B cell (primary cell): Measurements from ENCODE around the gene ANKRD30A. TPM values are rescaled to one million over a fixed set of nuclear protein-coding genes. Genes with fewer than 3 reads are reported as not detected.

ENCODE experiments used
- ATAC-seq: fragments of 200-7000 bp; cut with Tn5 transposase; one replicate; pipeline ENCODE4 v1.10.0; 2021; ENCODE audit warnings: low read depth, mild to moderate bottlenecking, moderate number of reproducible peaks, moderate library complexity
- CTCF ChIA-PET: fragments of 350-600 bp; sonication (Branson Sonifier 250); formaldehyde crosslinking; loops from one replicate; lab custom pipeline; 2021; ENCODE audit warnings: antibody characterized with exemption, inconsistent platforms; lab: Charles Lee
- POLR2A ChIA-PET: fragments of 350-600 bp; sonication (Branson Sonifier 250); formaldehyde crosslinking; loops from one replicate; lab custom pipeline; 2021; ENCODE audit warnings: antibody characterized with exemption; lab: Charles Lee
- DNase-seq: peaks from one replicate; pipeline ENCODE4 v3.0.0; 2013
- H2AFZ ChIP-seq: 2 replicates; pipeline ENCODE4 v1.6.1; 2012; ENCODE audit warnings: mild to moderate bottlenecking, low read depth, low read length; ENCODE audit not compliant: insufficient read depth, poor library complexity, severe bottlenecking
- H3K27ac ChIP-seq, 2 donors: 1 replicate in 1 of 2; 2 replicates in 1 of 2; pipeline ENCODE4 v1.5.1; 2012 to 2013; ENCODE audit warnings: low read length in 2 of 2, mild to moderate bottlenecking in 2 of 2, moderate library complexity in 1 of 2
- H3K27me3 ChIP-seq, 4 experiments: fragments of 200-600 bp in 1 of 4; sonication (generic) in 1 of 4; replicated peaks in 1 of 4; 1 replicate in 2 of 4; 2 replicates in 2 of 4; pipeline versions ENCODE4 v1.6.1 to v1.7.0; 2013 to 2016; ENCODE audit warnings: low read length in 3 of 4, mild to moderate bottlenecking in 2 of 4, mixed read lengths in 1 of 4, moderate library complexity in 1 of 4; ENCODE audit not compliant: insufficient read depth in 4 of 4, control insufficient read depth in 3 of 4; ENCODE audit errors: control extremely low read depth in 1 of 4
- H3K36me3 ChIP-seq, 2 experiments: replicated peaks in 1 of 2; 1 replicate in 1 of 2; 2 replicates in 1 of 2; pipeline versions ENCODE4 v1.6.1 to v1.7.1; 2013; ENCODE audit warnings: low read length in 1 of 2; ENCODE audit not compliant: insufficient read depth in 2 of 2, control insufficient read depth in 1 of 2; ENCODE audit errors: control extremely low read depth in 1 of 2, extremely low read depth in 1 of 2
- H3K4me1 ChIP-seq, 2 donors: fragments of 200-600 bp in 1 of 2; sonication (generic) in 1 of 2; 1 replicate in 1 of 2; 2 replicates in 1 of 2; pipeline versions ENCODE4 v1.5.1 to v1.6.1; 2013 to 2017; ENCODE audit warnings: low read length in 2 of 2; ENCODE audit not compliant: control insufficient read depth in 2 of 2, insufficient read depth in 2 of 2
- H3K4me2 ChIP-seq: replicated peaks from 2 replicates; pipeline ENCODE3; 2012; ENCODE audit warnings: mild to moderate bottlenecking, low read depth, low read length; ENCODE audit not compliant: poor library complexity, severe bottlenecking
- H3K4me3 ChIP-seq, 5 experiments: fragments of 200-600 bp in 1 of 5; sonication (generic) in 1 of 5; 1 replicate in 3 of 5; 2 replicates in 2 of 5; pipeline versions ENCODE4 v1.5.1 to v1.7.0; 2011 to 2016; ENCODE audit warnings: low read length in 4 of 5, mild to moderate bottlenecking in 4 of 5, low read depth in 2 of 5, control low read depth in 1 of 5, moderate library complexity in 1 of 5; ENCODE audit not compliant: insufficient read depth in 1 of 5; ENCODE audit errors: control extremely low read depth in 1 of 5, extremely low read depth in 1 of 5
- H3K79me2 ChIP-seq: fragments of 200-600 bp; sonication (generic); one replicate; pipeline ENCODE4 v1.6.0; 2016; ENCODE audit warnings: low read length; ENCODE audit not compliant: control insufficient read depth, insufficient read depth
- H3K9ac ChIP-seq: fragments of 200-600 bp; sonication (generic); 2 replicates; pipeline ENCODE4 v1.6.1; 2017; ENCODE audit warnings: mild to moderate bottlenecking, low read length, moderate library complexity
- H3K9me3 ChIP-seq, 3 donors: one replicate each; pipeline versions ENCODE4 v1.6.1 to v1.7.1; 2013; ENCODE audit warnings: low read length in 2 of 3; ENCODE audit not compliant: control insufficient read depth in 2 of 3, insufficient read depth in 1 of 3; ENCODE audit errors: control extremely low read depth in 1 of 3
- H4K20me1 ChIP-seq: 2 replicates; pipeline ENCODE4 v1.6.0; 2012; ENCODE audit warnings: mild to moderate bottlenecking, low read length; ENCODE audit not compliant: insufficient read depth, control insufficient read depth, poor library complexity, severe bottlenecking
- H3K27ac Mint-ChIP-seq: one replicate; pipeline ENCODE4 v1.8.0; 2021; ENCODE audit warnings: mixed read lengths
- H3K27me3 Mint-ChIP-seq: one replicate; pipeline ENCODE4 v1.8.0; 2021; ENCODE audit warnings: mixed read lengths
- H3K4me1 Mint-ChIP-seq: one replicate; pipeline ENCODE4 v1.8.0; 2021; ENCODE audit warnings: mixed read lengths
- H3K4me3 Mint-ChIP-seq: one replicate; pipeline ENCODE4 v1.8.0; 2021; ENCODE audit warnings: mixed read lengths
- H3K9me3 Mint-ChIP-seq: one replicate; pipeline ENCODE4 v1.8.0; 2022; ENCODE audit warnings: mixed read lengths; ENCODE audit not compliant: insufficient read depth
- EZH2 ChIP-seq: IDR thresholded peaks from 2 replicates; pipeline ENCODE4 v1.6.1; 2012; ENCODE audit warnings: borderline replicate concordance, low read depth, mild to moderate bottlenecking, moderate library complexity, low read length; ENCODE audit not compliant: insufficient read depth, poor library complexity, severe bottlenecking
- WGBS: methylation state at CpG from one replicate; pipeline ENCODE4 v1.1.5; 2013; ENCODE audit warnings: missing lambda C conversion rate; ENCODE audit not compliant: insufficient coverage; 5-methylcytosine and 5-hydroxymethylcytosine counted together
- intact Hi-C: fragments of 100-400 bp; cut with micrococcal nuclease; formaldehyde crosslinking; loops from one replicate; pipeline ENCODE4 v1.10.0; 2022
- polyA plus RNA-seq: library from polyadenylated mRNA; depleted of rRNA; stranded (reverse); fragments of >200 nt; gene quantifications from 2 replicates; pipeline ENCODE4 v1.2.3, GENCODE V29; 2012
- total RNA-seq, 2 donors: library from RNA; stranded (reverse); fragments of 120-200 nt in 1 of 2; gene quantifications; 1 replicate in 1 of 2; 2 replicates in 1 of 2; pipeline versions ENCODE4 v1.2.3 to v1.2.4, GENCODE V29; 2013 to 2022
- TF ChIP-seq, protein P1 (sequence below): fragments of 200-600 bp; IDR thresholded peaks from one replicate; pipeline ENCODE4 v1.8.0; 2022; ENCODE audit warnings: antibody characterized with exemption, mild to moderate bottlenecking

ANKRD30A gene
- total and polyA plus RNA-seq, 2 donors (not counting 1 experiment from before 2014, with no cell fraction given) = not detected

DNA sequence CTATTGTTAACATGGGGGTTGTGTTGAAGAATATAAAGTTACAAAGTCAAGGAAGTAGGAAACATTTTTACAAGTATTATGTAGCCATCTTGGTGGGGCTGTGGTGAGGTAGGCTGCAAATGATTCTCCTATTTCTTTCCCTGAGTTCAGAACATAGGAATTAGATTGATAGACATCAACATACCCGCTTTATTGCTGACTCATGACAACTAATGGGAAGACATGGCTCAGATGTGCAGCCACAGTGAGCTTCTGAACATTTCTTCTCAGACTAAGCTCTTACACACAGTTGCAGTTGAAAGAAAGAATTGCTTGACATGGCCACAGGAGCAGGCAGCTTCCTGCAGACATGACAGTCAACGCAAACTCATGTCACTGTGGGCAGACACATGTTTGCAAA, 110.7 kb downstream of the ANKRD30A start:
- no peaks in the 10 kb centered on the region for H3K9me3 Mint-ChIP-seq
- TF ChIP-seq, protein P1, sequence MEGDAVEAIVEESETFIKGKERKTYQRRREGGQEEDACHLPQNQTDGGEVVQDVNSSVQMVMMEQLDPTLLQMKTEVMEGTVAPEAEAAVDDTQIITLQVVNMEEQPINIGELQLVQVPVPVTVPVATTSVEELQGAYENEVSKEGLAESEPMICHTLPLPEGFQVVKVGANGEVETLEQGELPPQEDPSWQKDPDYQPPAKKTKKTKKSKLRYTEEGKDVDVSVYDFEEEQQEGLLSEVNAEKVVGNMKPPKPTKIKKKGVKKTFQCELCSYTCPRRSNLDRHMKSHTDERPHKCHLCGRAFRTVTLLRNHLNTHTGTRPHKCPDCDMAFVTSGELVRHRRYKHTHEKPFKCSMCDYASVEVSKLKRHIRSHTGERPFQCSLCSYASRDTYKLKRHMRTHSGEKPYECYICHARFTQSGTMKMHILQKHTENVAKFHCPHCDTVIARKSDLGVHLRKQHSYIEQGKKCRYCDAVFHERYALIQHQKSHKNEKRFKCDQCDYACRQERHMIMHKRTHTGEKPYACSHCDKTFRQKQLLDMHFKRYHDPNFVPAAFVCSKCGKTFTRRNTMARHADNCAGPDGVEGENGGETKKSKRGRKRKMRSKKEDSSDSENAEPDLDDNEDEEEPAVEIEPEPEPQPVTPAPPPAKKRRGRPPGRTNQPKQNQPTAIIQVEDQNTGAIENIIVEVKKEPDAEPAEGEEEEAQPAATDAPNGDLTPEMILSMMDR = no peak
- no peak for TF ChIP-seq EZH2
- ATAC-seq = no peak
- H3K4me1 ChIP-seq = no peaks in the 10 kb centered on the region
- no peak overlapping the region for H3K4me3 ChIP-seq
- no peaks in the 10 kb centered on the region for H3K36me3 ChIP-seq
- DNase-seq = no peak
- WGBS = 100% methylated on average over 1 of the region's 2 CpGs
- no peak overlapping the region for H3K4me2 ChIP-seq
- H3K27ac ChIP-seq = no peak overlapping the region
- no peaks in the 10 kb centered on the region for H4K20me1 ChIP-seq
- peaks cover 0 to 4% (median 2%) of the 10 kb centered on the region in 3 donors for H3K9me3 ChIP-seq
- H3K27me3 Mint-ChIP-seq = no peaks in the 10 kb centered on the region
- intact Hi-C loops = no loop called here
- H3K79me2 ChIP-seq = no peaks in the 10 kb centered on the region
- H3K27ac Mint-ChIP-seq = no peak overlapping the region
- H3K9ac ChIP-seq = no peak overlapping the region
- H2AFZ ChIP-seq = no peak overlapping the region
- POLR2A ChIA-PET = no interaction called here
- CTCF ChIA-PET = no interaction called here
- H3K4me1 Mint-ChIP-seq = no peaks in the 10 kb centered on the region
- H3K4me3 Mint-ChIP-seq = no peak overlapping the region
- H3K27me3 ChIP-seq = no peaks in the 10 kb centered on the region

DNA sequence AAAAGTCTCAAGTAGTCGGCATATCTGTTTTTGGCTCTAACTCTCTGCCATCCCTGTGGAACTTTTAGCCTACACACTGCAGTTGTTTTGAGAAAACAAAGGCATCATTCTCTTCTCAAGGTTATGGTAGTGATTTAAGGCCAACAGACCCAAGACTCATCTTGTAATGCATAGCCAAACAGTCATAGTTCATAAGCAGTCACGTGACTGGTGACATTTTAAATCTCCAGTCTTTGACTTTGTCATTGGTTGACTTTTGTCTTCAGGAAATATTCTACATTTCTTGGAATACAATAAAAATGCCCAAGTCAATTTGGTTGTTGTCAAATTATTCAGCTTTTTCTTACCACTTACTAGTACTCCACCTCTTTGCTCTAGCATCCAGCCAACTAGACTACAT, 114.8 kb downstream of the ANKRD30A start:
- no peak overlapping the region for H3K4me3 Mint-ChIP-seq
- Histone ChIP-seq H4K20me1 (no peaks in the 10 kb centered on the region), H3K79me2 (no peaks in the 10 kb centered on the region), H3K9ac (no peak overlapping the region), H2AFZ (no peak overlapping the region), H3K9me3 (peaks cover 0 to 3% (median 2%) of the 10 kb centered on the region in 3 donors), H3K27ac (no peak overlapping the region), H3K27me3 (no peaks in the 10 kb centered on the region), H3K4me1 (no peaks in the 10 kb centered on the region), H3K4me3 (no peak overlapping the region), H3K36me3 (no peaks in the 10 kb centered on the region), H3K4me2 (no peak overlapping the region)
- peaks cover 2% of the 10 kb centered on the region for H3K9me3 Mint-ChIP-seq
- DNase-seq (no peak), ATAC-seq (no peak)
- H3K27ac Mint-ChIP-seq = no peak overlapping the region
- no peaks in the 10 kb centered on the region for H3K4me1 Mint-ChIP-seq
- no CpG with 5 or more reads among the region's 2 CpGs for WGBS
- no peaks in the 10 kb centered on the region for H3K27me3 Mint-ChIP-seq
- ChIA-PET CTCF (no interaction called here), POLR2A (no interaction called here)
- TF ChIP-seq, protein P1 = no peak
- no peak for TF ChIP-seq EZH2
- intact Hi-C loops = no loop called here
